ENCODE results near the gene VSTM4. TPM values are rescaled to one million over a fixed set of nuclear protein-coding genes. Genes with fewer than 3 reads are reported as not detected.

Gene VSTM4
- total and polyA plus RNA-seq, 9 of the 15 experiments (the other 6 are each of a cell fraction or from before 2014, with no cell fraction given): 1.0 to 7.9 (median 3.0) TPM

GRCh38 chr10:49112851-49113250 is 2.5 kb downstream of the VSTM4 start:
- intact Hi-C loops (cut with micrococcal nuclease) (no loop called here), in situ Hi-C loops (cut with MboI) (no loop called here)
- H3K27ac ChIP-seq (ENCODE audit: extremely low read depth, low read depth, low read length): no peak overlapping the region
- ChIA-PET POLR2A (interaction anchor here (0.6 to 2.0 kb wide), 6 partner anchors 9 to 190 kb away, joined by 3 to 5 read pairs (median 3); no protein-coding TSS in a partner anchor), CTCF (ENCODE audit: low intra/inter-chr PET ratio) (no interaction called here)
- H3K9ac ChIP-seq (ENCODE audit: insufficient read depth in 1 of 2, low read depth in 2 of 2, low read length in 2 of 2): no peak overlapping the region
- H4K20me1 ChIP-seq (replicated peaks; ENCODE audit: control insufficient read depth, insufficient read depth, low read length): no peaks in the 10 kb centered on the region
- peaks cover 6% of the 10 kb centered on the region; the same call in 2 of the 3 replicates for H3K79me2 ChIP-seq (ENCODE audit: control insufficient read depth, insufficient read depth, low read length)
- no peak overlapping the region for H2AFZ ChIP-seq (ENCODE audit: low read depth, low read length)
- 31% methylated on average over 3 of the region's 3 CpGs for WGBS (ENCODE audit: insufficient coverage, low coverage, missing lambda C conversion rate)
- H3K27me3 ChIP-seq (ENCODE audit: control insufficient read depth in 2 of 2, insufficient read depth in 2 of 2, low read length in 2 of 2): no peaks in the 10 kb centered on the region
- ATAC-seq (no peak), DNase-seq (ENCODE audit: extremely low read depth in 1 of 4, low spot score in 3 of 4) (no peak), FAIRE-seq (no peak)
- H3K9me1 ChIP-seq (ENCODE audit: control insufficient read depth, insufficient read depth, low read length): no peaks in the 10 kb centered on the region
- BruUV-seq (replicated peaks): no TSS peak
- H3K9me3 ChIP-seq (replicated peaks; ENCODE audit: control insufficient read depth, insufficient read depth, low read depth, low read length): no peaks in the 10 kb centered on the region
- no peaks in the 10 kb centered on the region for H3K36me3 ChIP-seq (ENCODE audit: control insufficient read depth, insufficient read depth, low read length)
- TF ChIP-seq RREB1 (CRISPR knock-in tag; IDR thresholded peaks at IDR 0.05): no peak
- H3K4me2 ChIP-seq (ENCODE audit: insufficient read depth, low read length): no peak overlapping the region
- H3K4me1 ChIP-seq (replicated peaks in 1 of 2; ENCODE audit: control insufficient read depth in 2 of 2, insufficient read depth in 2 of 2, low read length in 2 of 2): peaks cover 7 to 19% of the 10 kb centered on the region in 2 experiments; a peak in 4 of 5 replicates
- H3K4me3 ChIP-seq: no peak overlapping the region
